H1 (cell line): ENCODE measurements around the gene SGMS1.

ENCODE experiments used
- CEBPB ChIP-seq: IDR thresholded peaks from 2 replicates; pipeline ENCODE4 v1.6.1; 2012; ENCODE audit warnings: low read depth, low read length
- CTCF ChIP-seq, 3 experiments: IDR thresholded peaks; 1 replicate in 2 of 3; 2 replicates in 1 of 3; pipeline versions ENCODE4 v1.5.1 to v1.6.1; 2011; ENCODE audit warnings: low read length in 3 of 3, mild to moderate bottlenecking in 3 of 3, inconsistent platforms in 2 of 3, low read depth in 1 of 3, moderate library complexity in 1 of 3; ENCODE audit not compliant: insufficient read depth in 1 of 3; ENCODE audit errors: control extremely low read depth in 1 of 3
- EP300 ChIP-seq, 2 experiments: IDR thresholded peaks; 1 replicate in 1 of 2; 2 replicates in 1 of 2; pipeline ENCODE4 v1.6.1; 2011 to 2012; ENCODE audit warnings: low read depth in 2 of 2, low read length in 2 of 2, mild to moderate bottlenecking in 2 of 2, borderline replicate concordance in 1 of 2, inconsistent platforms in 1 of 2, moderate library complexity in 1 of 2
- EZH2 ChIP-seq: fragments of 200-600 bp; sonication (generic); IDR thresholded peaks from 2 replicates; pipeline ENCODE4 v1.7.1; 2012; ENCODE audit warnings: low read depth, mild to moderate bottlenecking, moderate library complexity, low read length, inconsistent platforms; ENCODE audit not compliant: severe bottlenecking
- GABPA ChIP-seq: IDR thresholded peaks from 2 replicates; pipeline ENCODE4 v1.6.1; 2011; ENCODE audit warnings: mild to moderate bottlenecking, low read length, moderate library complexity, borderline replicate concordance; ENCODE audit not compliant: insufficient read depth
- POLR2A ChIP-seq, 2 experiments: IDR thresholded peaks; 1 replicate in 1 of 2; 2 replicates in 1 of 2; pipeline ENCODE4 v1.6.1; 2011; ENCODE audit warnings: low read depth in 2 of 2, low read length in 2 of 2, mild to moderate bottlenecking in 2 of 2; ENCODE audit errors: control extremely low read depth in 1 of 2

GRCh38 chr10:50504389-50504788 lies 119.4 kb downstream of the SGMS1 start:
- TF ChIP-seq EZH2: no peak
- TF ChIP-seq CTCF (IDR thresholded peaks at IDR 0.05; ENCODE audit: control extremely low read depth in 1 of 3, insufficient read depth in 1 of 3, low read depth in 1 of 3, low read length in 3 of 3): no peak
- no peak for TF ChIP-seq CEBPB
- TF ChIP-seq GABPA: no peak
- TF ChIP-seq POLR2A (IDR thresholded peaks at IDR 0.05; ENCODE audit: control extremely low read depth in 1 of 2, low read depth in 2 of 2, low read length in 2 of 2): no peak
- TF ChIP-seq EP300 (IDR thresholded peaks at IDR 0.05; ENCODE audit: borderline replicate concordance in 1 of 2, low read depth in 2 of 2, low read length in 2 of 2): no peak
